GM12801 (cell line): ENCODE measurements around the gene TAGAP.

ENCODE experiments used
- CTCF ChIP-seq: IDR thresholded peaks from one replicate; pipeline ENCODE4 v1.5.1; 2011; ENCODE audit warnings: control low read depth; ENCODE audit not compliant: insufficient read length; ENCODE audit errors: extremely low read depth

TAGAP gene

DNA sequence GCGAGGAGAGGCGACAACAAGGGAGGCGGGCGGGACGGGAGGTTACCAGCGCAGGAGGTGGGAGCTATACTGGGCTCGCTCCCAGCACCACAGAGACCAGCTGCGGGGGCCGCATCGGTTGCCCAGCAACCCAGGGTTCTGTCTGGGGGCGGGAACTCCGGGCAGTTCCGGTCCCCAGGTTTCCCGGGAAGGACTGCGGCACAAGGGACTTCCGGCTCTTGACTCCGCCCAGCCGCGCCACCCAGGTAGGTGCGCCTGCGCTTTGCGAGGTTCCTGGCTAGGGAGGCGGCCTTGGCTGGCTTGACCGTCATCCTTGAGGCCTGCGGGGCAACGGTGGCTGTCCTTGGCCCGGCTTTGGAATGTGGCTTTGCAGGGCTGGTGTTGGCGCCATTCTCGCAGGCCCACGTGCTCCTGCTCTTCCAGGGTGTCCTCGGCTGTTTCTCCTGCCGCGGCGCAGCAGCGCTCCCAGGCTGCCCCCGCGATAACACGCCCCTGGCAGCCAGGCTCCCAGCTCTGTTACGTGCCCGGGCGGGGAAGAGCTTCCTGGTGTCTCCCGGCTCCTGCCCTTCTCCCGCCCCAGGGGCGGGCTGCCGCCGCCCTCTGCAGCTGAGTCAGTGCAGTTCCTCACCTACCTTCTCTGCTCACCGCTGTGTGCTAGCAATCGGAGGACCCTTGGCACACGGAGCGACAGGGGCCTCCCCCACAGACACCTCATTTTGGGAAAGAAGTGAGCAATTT, 45.0 kb downstream of the TAGAP start, which contains the start of gene RSPH3:
Gene RSPH3 (minus strand): TSS at position 537 of the 738 bp plus-strand sequence. CDS start 652 bp downstream, outside the sequence.
- TF ChIP-seq CTCF, result no peak

GRCh38 chr6:158999154-158999665, 45.6 kb downstream of the TAGAP start:
- no peak for TF ChIP-seq CTCF

DNA sequence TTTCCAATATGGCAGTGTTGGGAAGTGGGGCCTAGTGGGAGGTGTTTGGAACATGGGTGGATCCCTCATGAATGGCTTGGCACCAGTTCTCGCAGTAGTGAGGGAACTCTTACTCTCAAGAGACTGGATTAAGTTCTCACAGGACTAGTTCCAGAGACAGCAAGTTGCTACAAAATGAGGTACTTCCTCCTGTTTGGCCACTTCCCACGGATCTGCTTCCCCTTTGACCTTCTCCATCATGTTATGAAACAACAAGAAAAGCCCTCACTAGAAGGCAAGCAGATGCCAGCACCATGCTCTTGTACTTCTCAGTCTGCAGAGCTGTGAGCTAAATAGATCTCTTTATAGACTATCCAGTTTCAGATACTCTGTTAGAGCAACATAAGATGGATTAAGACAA, 47.9 kb downstream of the TAGAP start:
- no peak for TF ChIP-seq CTCF

DNA sequence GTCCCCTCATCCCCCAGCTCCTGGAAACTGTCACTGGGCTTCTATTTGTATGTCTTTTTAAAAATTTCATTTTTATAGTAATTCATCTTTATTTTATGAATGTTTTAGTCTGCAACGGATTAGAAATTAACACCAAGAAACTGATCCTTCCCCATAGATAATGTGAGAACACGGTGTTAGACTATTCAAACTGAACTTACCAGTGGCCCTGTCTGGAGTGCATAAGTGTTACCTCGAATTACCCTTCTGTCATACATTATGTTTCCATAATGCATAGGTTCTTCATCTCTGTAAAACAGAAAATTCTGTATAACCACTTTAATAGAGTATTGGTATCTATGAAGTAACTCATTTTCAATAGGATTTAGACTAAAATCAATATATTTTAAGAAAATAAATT, 51.2 kb downstream of the TAGAP start:
- no peak for TF ChIP-seq CTCF

- TF ChIP-seq CTCF, result no peak
Observed at GRCh38 chr6:158991017-158991723, 53.6 kb downstream of the TAGAP start.

GRCh38 chr6:158988477-158988876, 56.3 kb downstream of the TAGAP start:
- TF ChIP-seq CTCF, result no peak

DNA sequence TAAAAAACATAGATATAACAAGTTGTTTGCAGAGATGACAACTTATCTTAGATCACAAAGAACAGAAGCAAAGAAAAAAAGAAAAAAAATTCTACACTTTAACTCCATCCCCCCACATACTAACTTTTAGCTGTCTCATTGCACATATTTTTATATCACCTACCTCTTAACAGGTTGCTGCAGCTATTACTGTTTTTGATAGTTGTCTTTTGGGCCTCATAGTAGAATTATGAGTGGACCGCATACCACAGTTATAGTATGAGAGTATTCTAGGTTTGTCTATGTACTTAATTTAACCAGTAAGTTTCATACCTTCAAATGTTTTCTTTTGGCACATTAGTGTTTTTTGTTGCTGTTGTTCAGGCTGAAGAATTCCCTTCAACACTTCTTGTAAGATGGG, 57.1 kb downstream of the TAGAP start:
- TF ChIP-seq CTCF, result no peak
